HUDEP-2 (cell line): Measurements from ENCODE around the gene GRM7.

ENCODE experiments used
- DNase-seq, 76 experiments: peaks; one replicate each; lab custom pipeline; 2025; ENCODE audit not compliant: unreplicated experiment in 76 of 76; lab: John Stamatoyannopoulos, UW

The GRM7 gene

GRCh38 chr3:7687428-7688147 is 826.7 kb downstream of the GRM7 start:
- no peak for DNase-seq

GRCh38 chr3:7692866-7693265 is 832.0 kb downstream of the GRM7 start:
- DNase-seq: no peak

GRCh38 chr3:7693976-7694375 is 833.1 kb downstream of the GRM7 start:
- DNase-seq: no peak

- no peak for DNase-seq
Measured at GRCh38 chr3:7695049-7695448, 834.1 kb downstream of the GRM7 start.

- no peak for DNase-seq
Measured at GRCh38 chr3:7696320-7696719, 835.4 kb downstream of the GRM7 start.

GRCh38 chr3:7697548-7697947 is 836.6 kb downstream of the GRM7 start:
- peak in 40 of 76 experiments; percentile 1 to 78 (median 24) for DNase-seq

GRCh38 chr3:7700539-7700938 is 839.6 kb downstream of the GRM7 start:
- DNase-seq: no peak

- DNase-seq: no peak
Measured at GRCh38 chr3:7700977-7701376, 840.1 kb downstream of the GRM7 start.

GRCh38 chr3:7707187-7707586 is 846.3 kb downstream of the GRM7 start:
- DNase-seq: no peak

GRCh38 chr3:7709376-7710082 is 848.6 kb downstream of the GRM7 start:
- no peak for DNase-seq

GRCh38 chr3:7710284-7710683 is 849.4 kb downstream of the GRM7 start:
- DNase-seq: no peak

GRCh38 chr3:7713724-7714123 is 852.8 kb downstream of the GRM7 start:
- no peak for DNase-seq

GRCh38 chr3:7720649-7721297 is 859.9 kb downstream of the GRM7 start:
- DNase-seq: no peak

- DNase-seq: no peak
Measured at GRCh38 chr3:7721869-7722268, 861.0 kb downstream of the GRM7 start.

- no peak for DNase-seq
Measured at GRCh38 chr3:7728566-7729519, 867.9 kb downstream of the GRM7 start.

GRCh38 chr3:7733933-7734332 is 873.0 kb downstream of the GRM7 start:
- no peak for DNase-seq

- DNase-seq: no peak
Measured at GRCh38 chr3:7734456-7734855, 873.5 kb downstream of the GRM7 start.

- no peak for DNase-seq
Measured at GRCh38 chr3:7737263-7737662, 876.3 kb downstream of the GRM7 start.

- no peak for DNase-seq
Measured at GRCh38 chr3:7739754-7740153, 878.8 kb downstream of the GRM7 start.

- DNase-seq: no peak
Measured at GRCh38 chr3:7740458-7740857, 879.5 kb downstream of the GRM7 start.

- no peak for DNase-seq
Measured at GRCh38 chr3:7744850-7745249, 883.9 kb downstream of the GRM7 start.
